ENCODE measurements around the gene INTS11. TPM values are rescaled to one million over a fixed set of nuclear protein-coding genes. Genes with fewer than 3 reads are reported as not detected.

The INTS11 gene
- total and polyA plus RNA-seq, 9 of the 15 experiments (the other 6 are each of a cell fraction or from before 2014, with no cell fraction given) = 3.6 to 183 (median 110) TPM

- TF ChIP-seq NCOA4 (IDR thresholded peaks at IDR 0.05; ENCODE audit: partially characterized antibody) (no peak), NCOR1 (IDR thresholded peaks at IDR 0.05) (no peak), ZKSCAN1 (IDR thresholded peaks at IDR 0.05; ENCODE audit: low read depth, low read length) (0 out of 2 replicates have a peak, but pooled peaks have one; percentile 12), GMEB1 (CRISPR knock-in tag; IDR thresholded peaks at IDR 0.05) (no peak), REST (IDR thresholded peaks at IDR 0.05; ENCODE audit: borderline replicate concordance) (no peak), REST (CRISPR knock-in tag; IDR thresholded peaks at IDR 0.05; ENCODE audit: low read depth) (peak; percentile 54; the same call in 1 of the 2 replicates), ZNF586 (CRISPR knock-in tag; conservative IDR thresholded peaks at IDR 0.05) (no peak), GABPB1 (CRISPR knock-in tag; IDR thresholded peaks at IDR 0.05) (no peak), ZBTB12 (CRISPR knock-in tag; IDR thresholded peaks at IDR 0.05) (no peak), SMAD3 (CRISPR knock-in tag; conservative IDR thresholded peaks at IDR 0.05) (no peak), CHD4 (IDR thresholded peaks at IDR 0.05; ENCODE audit: insufficient read depth, insufficient replicate concordance, low read depth, low read length, poor library complexity, severe bottlenecking) (no peak), RBM15 (IDR thresholded peaks at IDR 0.05; ENCODE audit: insufficient read depth, low read length) (no peak), ATF1 (CRISPR knock-in tag; IDR thresholded peaks at IDR 0.05) (peak; percentile 25; the same call in 1 of the 2 replicates), ATF1 (tag; IDR thresholded peaks at IDR 0.05) (no peak; the same call in 1 of the 2 replicates), ZNF707 (CRISPR knock-in tag; conservative IDR thresholded peaks at IDR 0.05) (no peak)
- TF ChIP-seq, protein P1, sequence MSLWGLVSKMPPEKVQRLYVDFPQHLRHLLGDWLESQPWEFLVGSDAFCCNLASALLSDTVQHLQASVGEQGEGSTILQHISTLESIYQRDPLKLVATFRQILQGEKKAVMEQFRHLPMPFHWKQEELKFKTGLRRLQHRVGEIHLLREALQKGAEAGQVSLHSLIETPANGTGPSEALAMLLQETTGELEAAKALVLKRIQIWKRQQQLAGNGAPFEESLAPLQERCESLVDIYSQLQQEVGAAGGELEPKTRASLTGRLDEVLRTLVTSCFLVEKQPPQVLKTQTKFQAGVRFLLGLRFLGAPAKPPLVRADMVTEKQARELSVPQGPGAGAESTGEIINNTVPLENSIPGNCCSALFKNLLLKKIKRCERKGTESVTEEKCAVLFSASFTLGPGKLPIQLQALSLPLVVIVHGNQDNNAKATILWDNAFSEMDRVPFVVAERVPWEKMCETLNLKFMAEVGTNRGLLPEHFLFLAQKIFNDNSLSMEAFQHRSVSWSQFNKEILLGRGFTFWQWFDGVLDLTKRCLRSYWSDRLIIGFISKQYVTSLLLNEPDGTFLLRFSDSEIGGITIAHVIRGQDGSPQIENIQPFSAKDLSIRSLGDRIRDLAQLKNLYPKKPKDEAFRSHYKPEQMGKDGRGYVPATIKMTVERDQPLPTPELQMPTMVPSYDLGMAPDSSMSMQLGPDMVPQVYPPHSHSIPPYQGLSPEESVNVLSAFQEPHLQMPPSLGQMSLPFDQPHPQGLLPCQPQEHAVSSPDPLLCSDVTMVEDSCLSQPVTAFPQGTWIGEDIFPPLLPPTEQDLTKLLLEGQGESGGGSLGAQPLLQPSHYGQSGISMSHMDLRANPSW (CRISPR knock-in tag; IDR thresholded peaks at IDR 0.05) = peak; percentile 42; the same call in 1 of the 2 replicates
Measured at GRCh38 chr1:1324084-1324523, 356 bp downstream of the INTS11 start (continued).

Measured in K562 (cell line).